Vein endothelial cell (primary cell): ENCODE results near the gene SORBS1. TPM values are rescaled to one million over a fixed set of nuclear protein-coding genes. Genes with fewer than 3 reads are reported as not detected.

Experiments used
- total RNA-seq: library from RNA; depleted of rRNA; stranded (reverse); fragments of >200 nt; gene quantifications from 2 replicates; pipeline ENCODE4 v1.2.3, GENCODE V29; 2012

The SORBS1 gene
- total RNA-seq = 1.1 and 1.6 TPM in 2 replicates

GRCh38 chr10:95561177-95561863 lies at the start of gene SORBS1:
Gene SORBS1 (minus strand): TSS chr10:95561371. CDS start chr10:95441135, 120,236 bp downstream.

GRCh38 chr10:95290461-95291364 lies 270.5 kb downstream of the SORBS1 start, which contains the start of gene PDLIM1:
Gene PDLIM1 (minus strand): TSS chr10:95291003. CDS start chr10:95290915, 88 bp downstream.

Other genes with a start within 250 kb of the SORBS1 start
- 82.6 and 92.1 TPM in 2 replicates for gene ALDH18A1, start 95.3 kb upstream of the SORBS1 start, total RNA-seq
- 28.7 and 32.6 TPM in 2 replicates for gene TCTN3, start 132.6 kb upstream of the SORBS1 start, total RNA-seq
- gene ENTPD1, start 194.8 kb upstream of the SORBS1 start, total RNA-seq = 40.5 and 41.2 TPM in 2 replicates